ENCODE data around the gene THRA. TPM values are rescaled to one million over a fixed set of nuclear protein-coding genes. Genes with fewer than 3 reads are reported as not detected.

Gene THRA
- total and polyA plus RNA-seq, 9 of the 15 experiments (the other 6 are each of a cell fraction or from before 2014, with no cell fraction given) = 0.34 to 23.4 (median 12.7) TPM

- TF ChIP-seq, protein P1, sequence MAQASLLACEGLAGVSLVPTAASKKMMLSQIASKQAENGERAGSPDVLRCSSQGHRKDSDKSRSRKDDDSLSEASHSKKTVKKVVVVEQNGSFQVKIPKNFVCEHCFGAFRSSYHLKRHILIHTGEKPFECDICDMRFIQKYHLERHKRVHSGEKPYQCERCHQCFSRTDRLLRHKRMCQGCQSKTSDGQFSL (CRISPR knock-in tag; IDR thresholded peaks at IDR 0.05) = no peak
- TF ChIP-seq, protein P1 (tag; IDR thresholded peaks at IDR 0.05) = no peak
- 0 out of 2 replicates have a peak, but pooled peaks have one; percentile 50 for TF ChIP-seq HDAC8 (tag; IDR thresholded peaks at IDR 0.05)
- TF ChIP-seq USF2 (CRISPR knock-in tag; IDR thresholded peaks at IDR 0.05) = peak; percentile 45
- TF ChIP-seq CBFA2T3 (IDR thresholded peaks at IDR 0.05) = peak; percentile 26; the same call in 1 of the 2 replicates
- TF ChIP-seq CBX3 (IDR thresholded peaks at IDR 0.05; ENCODE audit: borderline replicate concordance in 1 of 2, low read length in 2 of 2) = peak in 1 of 2 experiments; percentile 75; a peak in 1 of 3 replicates
- peak; percentile 93 for TF ChIP-seq BRD9 (IDR thresholded peaks at IDR 0.05; ENCODE audit: low read depth, partially characterized antibody)
- peak; percentile 71 for TF ChIP-seq JUN (IDR thresholded peaks at IDR 0.05; ENCODE audit: borderline replicate concordance, low read depth, low read length)
- TF ChIP-seq JUN (CRISPR knock-in tag; IDR thresholded peaks at IDR 0.05; ENCODE audit: borderline replicate concordance) = no peak
- no peak for TF ChIP-seq MED1 (CRISPR knock-in tag; IDR thresholded peaks at IDR 0.05; ENCODE audit: borderline replicate concordance)
- TF ChIP-seq IFI16 (CRISPR knock-in tag; IDR thresholded peaks at IDR 0.05) = no peak
- peak; percentile 88 for TF ChIP-seq NBN (IDR thresholded peaks at IDR 0.05; ENCODE audit: low read depth)
- no peak for TF ChIP-seq ZNF12 (CRISPR knock-in tag; IDR thresholded peaks at IDR 0.05)
- TF ChIP-seq BCOR (IDR thresholded peaks at IDR 0.05) = peak; percentile 45
- peak; percentile 65 for TF ChIP-seq ETV1 (tag; conservative IDR thresholded peaks at IDR 0.05; ENCODE audit: low read depth)
- TF ChIP-seq MTA2 (IDR thresholded peaks at IDR 0.05; ENCODE audit: low read depth) = 0 out of 2 replicates have a peak, but pooled peaks have one; percentile 33
Observed at GRCh38 chr17:40111221-40112128, 48.7 kb downstream of the THRA start (continued).

All from K562 (cell line).